K562 (cell line): ENCODE data around the gene CLIC1. TPM values are rescaled to one million over a fixed set of nuclear protein-coding genes. Genes with fewer than 3 reads are reported as not detected.

Experiments
- ATAC-seq: fragments of 200-7000 bp; cut with Tn5 transposase; 3 replicates; pipeline ENCODE4 v1.9.1; 2020; ENCODE audit warnings: moderate library complexity
- BruUV-seq: library from RNA; stranded (reverse); fragments of 400-500 nt; replicated peaks from 2 replicates; lab custom pipeline; 2021; lab: Mats Ljungman, UMichigan
- CTCF ChIA-PET: fragments of 300-600 bp; formaldehyde crosslinking; extraction: SDS; loops from one replicate; lab custom pipeline; 2021; ENCODE audit warnings: low intra/inter-chr PET ratio; lab: Yijun Ruan, JAX
- POLR2A ChIA-PET: fragments of 300-600, 350-650 bp; sonication (Branson Sonifier 250); formaldehyde crosslinking; extraction: SDS; loops from one replicate; lab custom pipeline; 2021; ENCODE audit warnings: antibody characterized with exemption, inconsistent platforms; lab: Yijun Ruan, JAX
- DNase-seq, 4 experiments: peaks; one replicate each; pipeline versions ENCODE4 v3.0.0 to v3.0.0-alpha.2; 2011 to 2018; ENCODE audit warnings: low spot score in 3 of 4, mixed read lengths in 3 of 4; ENCODE audit errors: extremely low read depth in 1 of 4
- FAIRE-seq: peaks from 2 replicates; lab custom pipeline; 2011; peaks lifted over from hg19 to GRCh38; lab: Jason Lieb, UNC
- H2AFZ ChIP-seq: 2 replicates; pipeline ENCODE4 v1.6.0; 2011; ENCODE audit warnings: low read depth, low read length, control low read depth, inconsistent platforms
- H3K27ac ChIP-seq: fragments of 200-600 bp; 3 replicates; pipeline ENCODE4 v1.8.0; 2011; ENCODE audit warnings: low read depth, mild to moderate bottlenecking, control low read depth, inconsistent platforms, low read length, moderate library complexity, mixed read lengths; ENCODE audit errors: extremely low read depth
- H3K27me3 ChIP-seq, 2 experiments: fragments of 300-600 bp in 1 of 2; 2 replicates in 1 of 2; 3 replicates in 1 of 2; pipeline versions ENCODE4 v1.6.0 to v1.8.0; 2011; ENCODE audit warnings: inconsistent platforms in 2 of 2, low read length in 2 of 2, mild to moderate bottlenecking in 1 of 2, mixed read lengths in 1 of 2, moderate library complexity in 1 of 2; ENCODE audit not compliant: control insufficient read depth in 2 of 2, insufficient read depth in 2 of 2
- H3K36me3 ChIP-seq: fragments of 300-600 bp; 3 replicates; pipeline ENCODE4 v1.8.0; 2011; ENCODE audit warnings: mild to moderate bottlenecking, low read length, inconsistent platforms; ENCODE audit not compliant: control insufficient read depth, insufficient read depth
- H3K4me1 ChIP-seq, 2 experiments: fragments of 200-600 bp in 1 of 2; replicated peaks in 1 of 2; 2 replicates in 1 of 2; 3 replicates in 1 of 2; pipeline versions ENCODE4 v1.5.1 to v1.8.0; 2011; ENCODE audit warnings: inconsistent platforms in 2 of 2, low read length in 2 of 2, mild to moderate bottlenecking in 1 of 2, mixed read lengths in 1 of 2, moderate library complexity in 1 of 2; ENCODE audit not compliant: control insufficient read depth in 2 of 2, insufficient read depth in 2 of 2
- H3K4me2 ChIP-seq: 2 replicates; pipeline ENCODE4 v1.6.1; 2011; ENCODE audit warnings: low read length, control low read depth, inconsistent platforms, mixed read lengths; ENCODE audit not compliant: insufficient read depth
- H3K4me3 ChIP-seq: fragments of 200-600 bp; sonication (generic), shearing (Covaris generic); 2 replicates; pipeline ENCODE4 v1.5.1; 2016; ENCODE audit warnings: control low read depth, inconsistent platforms
- H3K79me2 ChIP-seq: fragments of 200-600 bp; 3 replicates; pipeline ENCODE4 v1.8.0; 2011; ENCODE audit warnings: low read length, inconsistent platforms; ENCODE audit not compliant: control insufficient read depth, insufficient read depth
- H3K9ac ChIP-seq, 2 experiments: 2 replicates each; pipeline versions ENCODE4 v1.6.0 to v1.6.1; 2011; ENCODE audit warnings: low read depth in 2 of 2, low read length in 2 of 2, control low read depth in 1 of 2, inconsistent platforms in 1 of 2, mild to moderate bottlenecking in 1 of 2, mixed read lengths in 1 of 2; ENCODE audit not compliant: insufficient read depth in 1 of 2
- H3K9me1 ChIP-seq: one replicate; pipeline ENCODE4 v1.6.0; 2011; ENCODE audit warnings: inconsistent platforms, mild to moderate bottlenecking, low read length, moderate library complexity; ENCODE audit not compliant: control insufficient read depth, insufficient read depth
- H3K9me3 ChIP-seq: replicated peaks from 2 replicates; pipeline ENCODE4 v1.5.1; 2011; ENCODE audit warnings: low read depth, low read length, inconsistent platforms; ENCODE audit not compliant: control insufficient read depth, insufficient read depth
- H4K20me1 ChIP-seq: replicated peaks from 2 replicates; pipeline ENCODE4 v1.6.1; 2011; ENCODE audit warnings: low read length, inconsistent platforms, mixed read lengths; ENCODE audit not compliant: control insufficient read depth, insufficient read depth
- ATF1 ChIP-seq, 2 experiments: fragments of 450-650 bp in 1 of 2; IDR thresholded peaks; 2 replicates each; pipeline ENCODE4 v1.6.1; 2016; ENCODE audit warnings: missing compliant biosample characterization in 1 of 2, missing genetic modification characterization in 1 of 2
- HSF4 ChIP-seq: fragments of 250-450 bp; sonication (Bioruptor Pico); IDR thresholded peaks from 2 replicates; pipeline ENCODE4 v2.1.2; 2022; ENCODE audit warnings: mild to moderate bottlenecking, moderate library complexity, borderline replicate concordance
- NELFE ChIP-seq: IDR thresholded peaks from 2 replicates; pipeline ENCODE4 v1.6.1; 2011; ENCODE audit warnings: mild to moderate bottlenecking; ENCODE audit not compliant: insufficient read depth, insufficient read length
- NFRKB ChIP-seq: fragments of 450-650 bp; IDR thresholded peaks from 2 replicates; pipeline ENCODE4 v1.6.1; 2016; ENCODE audit warnings: low read depth
- POLR3G ChIP-seq: IDR thresholded peaks from 2 replicates; pipeline ENCODE4 v1.6.1; 2011; ENCODE audit not compliant: insufficient read length, insufficient replicate concordance; ENCODE audit errors: extremely low read depth
- RAD51 ChIP-seq: fragments of 450-650 bp; IDR thresholded peaks from 2 replicates; pipeline ENCODE4 v1.7.1; 2016; ENCODE audit warnings: low read depth, mild to moderate bottlenecking, borderline replicate concordance
- RBM22 ChIP-seq: fragments of 200-400 bp; formaldehyde crosslinking; IDR thresholded peaks from 2 replicates; pipeline ENCODE4 v1.6.1; 2018; ENCODE audit warnings: low read length, low read depth; ENCODE audit not compliant: poor library complexity, severe bottlenecking
- SMAD4 ChIP-seq: fragments of 250-450 bp; sonication (Bioruptor Pico); conservative IDR thresholded peaks from 2 replicates; pipeline ENCODE4 v1.8.0; 2021; ENCODE audit warnings: inconsistent platforms, mild to moderate bottlenecking, moderate library complexity
- TAF9B ChIP-seq: fragments of 450-650 bp; IDR thresholded peaks from 2 replicates; pipeline ENCODE4 v1.6.1; 2018; ENCODE audit warnings: mild to moderate bottlenecking; ENCODE audit not compliant: partially characterized antibody
- TEAD4 ChIP-seq, 2 experiments: sonication (generic) in 1 of 2; formaldehyde crosslinking in 1 of 2; IDR thresholded peaks; 2 replicates each; pipeline versions ENCODE4 v1.6.1 to v1.8.0; 2012 to 2022; ENCODE audit warnings: borderline replicate concordance in 1 of 2, inconsistent platforms in 1 of 2, low read length in 1 of 2, mild to moderate bottlenecking in 1 of 2, missing genetic modification reagents in 1 of 2
- ZNF766 ChIP-seq: fragments of 200-800 bp; sonication (Bioruptor generic); conservative IDR thresholded peaks from 2 replicates; pipeline ENCODE4 v1.6.1; 2016; ENCODE audit warnings: missing genetic modification characterization, missing compliant biosample characterization
- WGBS: fragments of 100-300 bp; shearing (Covaris generic); methylation state at CpG from one replicate; pipeline ENCODE4 v1.1.6; 2016; ENCODE audit warnings: low coverage, mixed read lengths; ENCODE audit not compliant: insufficient coverage; ENCODE audit errors: missing lambda C conversion rate; 5-methylcytosine and 5-hydroxymethylcytosine counted together
- in situ Hi-C: fragments of 300-500 bp; cut with MboI; formaldehyde crosslinking; loops from 4 replicates; pipeline ENCODE4 v1.15.0; 2018; ENCODE audit warnings: inconsistent platforms, mixed read lengths
- intact Hi-C: fragments of 100-400 bp; cut with micrococcal nuclease; formaldehyde crosslinking; loops from 2 replicates; pipeline ENCODE4 v1.14.2; 2022
- polyA plus RNA-seq, 8 experiments: library from polyadenylated mRNA; depleted of rRNA in 4 of 8; stranded (reverse) in 5 of 8; unstranded in 3 of 8; fragments of >200 nt; fragmentation: Nextera tagmentation in 2 of 8; fragmentation: Illumina TruSeq in 1 of 8; extraction: Ambion mirVana in 2 of 8; extraction: Trizol in 1 of 8; gene quantifications; 2 replicates each; pipeline versions ENCODE4 v1.2.1 to v1.2.3, GENCODE V29; 2011 to 2014; ENCODE audit warnings: inconsistent platforms in 1 of 8, missing spikeins in 1 of 8
- total RNA-seq, 7 experiments: library from RNA; depleted of rRNA in 6 of 7; stranded (reverse); fragments of >200 nt in 6 of 7; fragmentation: Illumina TruSeq in 2 of 7; extraction: Trizol in 2 of 7; gene quantifications; 2 replicates each; pipeline versions ENCODE4 v1.2.1 to v1.2.3, GENCODE V29; 2011 to 2021; ENCODE audit warnings: low replicate concordance in 1 of 7
- TF ChIP-seq, protein P1 (sequence below): fragments of 250-450 bp; sonication (Bioruptor Pico); IDR thresholded peaks from 2 replicates; pipeline ENCODE4 v1.4.0; 2020; ENCODE audit warnings: borderline replicate concordance
- TF ChIP-seq, protein P2 (sequence below): fragments of 450-650 bp; IDR thresholded peaks from 2 replicates; pipeline ENCODE4 v1.7.1; 2018; ENCODE audit warnings: mild to moderate bottlenecking, low read depth; ENCODE audit not compliant: partially characterized antibody
- TF ChIP-seq, protein P3 (sequence below): IDR thresholded peaks from 3 replicates; pipeline ENCODE4 v1.6.1; 2011; ENCODE audit warnings: borderline replicate concordance, mild to moderate bottlenecking; ENCODE audit not compliant: insufficient read length, insufficient read depth

CLIC1 gene
- total and polyA plus RNA-seq, 9 of the 15 experiments (the other 6 are each of a cell fraction or from before 2014, with no cell fraction given), result 1,267 to 2,419 (median 1,808) TPM

DNA sequence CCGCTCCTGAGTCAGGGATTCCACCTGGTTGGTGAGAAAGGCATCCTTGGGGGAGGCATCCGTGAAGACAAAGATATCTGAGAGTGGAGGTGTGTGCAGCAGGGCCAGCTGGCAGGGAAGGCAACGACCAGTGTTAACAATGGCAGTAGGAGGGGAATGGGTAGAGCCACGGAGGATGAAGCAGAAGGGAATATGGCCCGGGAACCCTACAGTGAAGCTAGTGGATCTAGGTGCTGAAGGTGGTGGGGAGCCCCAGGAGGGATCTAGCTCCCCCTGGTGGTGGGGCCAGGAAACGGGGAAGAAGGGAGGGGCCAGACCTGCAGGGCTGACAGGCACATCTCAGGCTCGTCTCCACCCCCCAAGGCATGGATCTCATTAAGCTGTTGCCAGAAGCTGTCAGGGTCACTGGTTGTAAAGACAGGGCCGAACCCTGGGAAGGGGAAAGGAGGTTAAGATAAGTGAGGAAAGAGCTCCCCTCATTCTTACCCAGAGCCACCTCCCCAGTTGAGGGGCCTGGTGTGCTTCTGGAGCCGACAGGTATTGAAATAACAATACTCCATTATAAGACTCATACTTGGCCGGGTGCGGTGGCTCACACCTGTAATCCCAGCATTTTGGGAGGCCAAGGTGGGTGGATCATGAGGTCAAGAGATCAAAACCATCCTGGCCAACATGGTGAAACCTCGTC lies 33.5 kb upstream of the CLIC1 start:
- Histone ChIP-seq H3K79me2 (no peaks in the 10 kb centered on the region), H3K36me3 (no peaks in the 10 kb centered on the region), H3K27ac (peak overlapping the region; percentile 26; the same call in 2 of the 3 replicates), H3K4me2 (peak overlapping the region; percentile 68), H3K9ac (peak overlapping the region in 1 of 2 experiments; percentile 1; a peak in 1 of 4 replicates), H3K4me1 (peaks cover 24 to 68% of the 10 kb centered on the region in 2 experiments), H3K4me3 (no peak overlapping the region), H3K27me3 (no peaks in the 10 kb centered on the region), H2AFZ (peak overlapping the region; percentile 73), H3K9me3 (no peaks in the 10 kb centered on the region), H4K20me1 (no peaks in the 10 kb centered on the region), H3K9me1 (peaks cover 4% of the 10 kb centered on the region)
- ATAC-seq (peak; percentile 91), FAIRE-seq (peak; percentile 95), DNase-seq (peak; percentile 98 to 100 (median 100))
- BruUV-seq, result no TSS peak
- intact Hi-C loops, result loop anchor here (1.0 to 10.0 kb wide), 3 partner anchors 41 to 225 kb away; partner anchors contain the start of genes ATP6V1G2, DDAH2, DDX39B and NFKBIL1
- in situ Hi-C loops, result loop anchor here (5.0 kb wide), 1 partner anchor 83 kb away; no protein-coding TSS in a partner anchor
- ChIA-PET POLR2A (interaction anchor here (0.6 to 5.9 kb wide), 35 partner anchors 11 to 137 kb away, joined by 3 to 75 read pairs (median 5); partner anchors contain the start of genes BAG6, CLIC1, GPANK1 and HSPA1A), CTCF (interaction anchor here (0.6 to 2.9 kb wide), 4 partner anchors 21 to 218 kb away, joined by 3 to 35 read pairs (median 11); partner anchors contain the start of genes DDAH2 and LY6G5C)
- WGBS, result 29% methylated on average over 12 of the region's 12 CpGs
- TF ChIP-seq NFRKB (no peak), SMAD4 (peak; percentile 64), ZNF766 (CRISPR knock-in tag) (peak; percentile 56; the same call in 1 of the 2 replicates), TEAD4 (IDR thresholded peaks at IDR 0.05; ENCODE audit: low read length) (0 out of 2 replicates have a peak, but pooled peaks have one; percentile 36), TEAD4 (CRISPR knock-in tag; IDR thresholded peaks at IDR 0.05; ENCODE audit: borderline replicate concordance) (no peak), TAF9B (no peak), ATF1 (CRISPR knock-in tag; IDR thresholded peaks at IDR 0.05) (no peak), ATF1 (tag; IDR thresholded peaks at IDR 0.05) (0 out of 2 replicates have a peak, but pooled peaks have one; percentile 30), HSF4 (CRISPR knock-in tag) (no peak), RBM22 (no peak), RAD51 (no peak), NELFE (no peak), POLR3G (no peak)
- TF ChIP-seq, protein P1, sequence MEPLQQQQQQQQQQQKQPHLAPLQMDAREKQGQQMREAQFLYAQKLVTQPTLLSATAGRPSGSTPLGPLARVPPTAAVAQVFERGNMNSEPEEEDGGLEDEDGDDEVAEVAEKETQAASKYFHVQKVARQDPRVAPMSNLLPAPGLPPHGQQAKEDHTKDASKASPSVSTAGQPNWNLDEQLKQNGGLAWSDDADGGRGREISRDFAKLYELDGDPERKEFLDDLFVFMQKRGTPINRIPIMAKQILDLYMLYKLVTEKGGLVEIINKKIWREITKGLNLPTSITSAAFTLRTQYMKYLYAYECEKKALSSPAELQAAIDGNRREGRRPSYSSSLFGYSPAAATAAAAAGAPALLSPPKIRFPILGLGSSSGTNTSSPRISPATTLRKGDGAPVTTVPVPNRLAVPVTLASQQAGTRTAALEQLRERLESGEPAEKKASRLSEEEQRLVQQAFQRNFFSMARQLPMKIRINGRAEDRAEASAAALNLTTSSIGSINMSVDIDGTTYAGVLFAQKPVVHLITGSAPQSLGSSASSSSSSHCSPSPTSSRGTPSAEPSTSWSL (CRISPR knock-in tag), result no peak
- TF ChIP-seq, protein P2, sequence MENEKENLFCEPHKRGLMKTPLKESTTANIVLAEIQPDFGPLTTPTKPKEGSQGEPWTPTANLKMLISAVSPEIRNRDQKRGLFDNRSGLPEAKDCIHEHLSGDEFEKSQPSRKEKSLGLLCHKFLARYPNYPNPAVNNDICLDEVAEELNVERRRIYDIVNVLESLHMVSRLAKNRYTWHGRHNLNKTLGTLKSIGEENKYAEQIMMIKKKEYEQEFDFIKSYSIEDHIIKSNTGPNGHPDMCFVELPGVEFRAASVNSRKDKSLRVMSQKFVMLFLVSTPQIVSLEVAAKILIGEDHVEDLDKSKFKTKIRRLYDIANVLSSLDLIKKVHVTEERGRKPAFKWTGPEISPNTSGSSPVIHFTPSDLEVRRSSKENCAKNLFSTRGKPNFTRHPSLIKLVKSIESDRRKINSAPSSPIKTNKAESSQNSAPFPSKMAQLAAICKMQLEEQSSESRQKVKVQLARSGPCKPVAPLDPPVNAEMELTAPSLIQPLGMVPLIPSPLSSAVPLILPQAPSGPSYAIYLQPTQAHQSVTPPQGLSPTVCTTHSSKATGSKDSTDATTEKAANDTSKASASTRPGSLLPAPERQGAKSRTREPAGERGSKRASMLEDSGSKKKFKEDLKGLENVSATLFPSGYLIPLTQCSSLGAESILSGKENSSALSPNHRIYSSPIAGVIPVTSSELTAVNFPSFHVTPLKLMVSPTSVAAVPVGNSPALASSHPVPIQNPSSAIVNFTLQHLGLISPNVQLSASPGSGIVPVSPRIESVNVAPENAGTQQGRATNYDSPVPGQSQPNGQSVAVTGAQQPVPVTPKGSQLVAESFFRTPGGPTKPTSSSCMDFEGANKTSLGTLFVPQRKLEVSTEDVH, result peak; percentile 59
- TF ChIP-seq, protein P3, sequence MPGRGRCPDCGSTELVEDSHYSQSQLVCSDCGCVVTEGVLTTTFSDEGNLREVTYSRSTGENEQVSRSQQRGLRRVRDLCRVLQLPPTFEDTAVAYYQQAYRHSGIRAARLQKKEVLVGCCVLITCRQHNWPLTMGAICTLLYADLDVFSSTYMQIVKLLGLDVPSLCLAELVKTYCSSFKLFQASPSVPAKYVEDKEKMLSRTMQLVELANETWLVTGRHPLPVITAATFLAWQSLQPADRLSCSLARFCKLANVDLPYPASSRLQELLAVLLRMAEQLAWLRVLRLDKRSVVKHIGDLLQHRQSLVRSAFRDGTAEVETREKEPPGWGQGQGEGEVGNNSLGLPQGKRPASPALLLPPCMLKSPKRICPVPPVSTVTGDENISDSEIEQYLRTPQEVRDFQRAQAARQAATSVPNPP, result no peak
